GM20000 (cell line): ENCODE results near the gene WFDC6.
"Not testable (repeated sequence)": the region's sequence is repeated elsewhere in the genome, so short reads cannot be mapped to it uniquely, and the experiment has no call there.

Experiments used
- DNase-seq: peaks from one replicate; pipeline ENCODE4 v3.0.0; 2012; ENCODE audit warnings: low spot score
- TF ChIP-seq, protein P1 (sequence below): IDR thresholded peaks from 2 replicates; pipeline ENCODE4 v1.5.1; 2012; ENCODE audit warnings: mild to moderate bottlenecking, control low read depth; ENCODE audit errors: extremely low read depth, missing control alignments

WFDC6 gene

GRCh38 chr20:45539382-45539781 lies at the start of gene WFDC6:
WFDC6 (minus strand) TSS chr20:45539482; CDS start chr20:45539407, 75 bp downstream.
- TF ChIP-seq, protein P1, sequence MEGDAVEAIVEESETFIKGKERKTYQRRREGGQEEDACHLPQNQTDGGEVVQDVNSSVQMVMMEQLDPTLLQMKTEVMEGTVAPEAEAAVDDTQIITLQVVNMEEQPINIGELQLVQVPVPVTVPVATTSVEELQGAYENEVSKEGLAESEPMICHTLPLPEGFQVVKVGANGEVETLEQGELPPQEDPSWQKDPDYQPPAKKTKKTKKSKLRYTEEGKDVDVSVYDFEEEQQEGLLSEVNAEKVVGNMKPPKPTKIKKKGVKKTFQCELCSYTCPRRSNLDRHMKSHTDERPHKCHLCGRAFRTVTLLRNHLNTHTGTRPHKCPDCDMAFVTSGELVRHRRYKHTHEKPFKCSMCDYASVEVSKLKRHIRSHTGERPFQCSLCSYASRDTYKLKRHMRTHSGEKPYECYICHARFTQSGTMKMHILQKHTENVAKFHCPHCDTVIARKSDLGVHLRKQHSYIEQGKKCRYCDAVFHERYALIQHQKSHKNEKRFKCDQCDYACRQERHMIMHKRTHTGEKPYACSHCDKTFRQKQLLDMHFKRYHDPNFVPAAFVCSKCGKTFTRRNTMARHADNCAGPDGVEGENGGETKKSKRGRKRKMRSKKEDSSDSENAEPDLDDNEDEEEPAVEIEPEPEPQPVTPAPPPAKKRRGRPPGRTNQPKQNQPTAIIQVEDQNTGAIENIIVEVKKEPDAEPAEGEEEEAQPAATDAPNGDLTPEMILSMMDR = no peak
- no peak for DNase-seq

GRCh38 chr20:45588800-45589199 lies 49.5 kb upstream of the WFDC6 start:
- TF ChIP-seq, protein P1 = no peak
- no peak for DNase-seq

DNA sequence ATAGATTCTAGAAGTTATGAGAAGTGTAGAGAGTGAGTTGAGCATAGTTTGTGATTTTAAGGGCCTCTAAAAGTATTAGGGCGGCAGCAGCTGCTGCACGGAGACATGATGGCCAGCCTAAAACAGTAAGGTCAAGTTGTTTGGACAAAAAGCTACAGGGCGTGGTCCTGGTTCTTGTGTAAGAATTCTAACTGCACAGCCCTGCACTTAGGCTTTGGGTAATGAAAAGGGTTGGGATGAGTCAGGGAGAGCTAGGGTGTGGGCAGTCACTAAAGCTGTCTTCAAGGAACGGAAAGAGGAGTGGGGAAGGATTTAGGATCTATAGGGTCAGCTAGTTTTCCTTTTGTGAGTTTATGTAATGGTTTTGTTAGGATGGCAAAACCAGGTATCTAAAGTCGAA lies 46.7 kb upstream of the WFDC6 start:
- DNase-seq = not testable (repeated sequence)

DNA sequence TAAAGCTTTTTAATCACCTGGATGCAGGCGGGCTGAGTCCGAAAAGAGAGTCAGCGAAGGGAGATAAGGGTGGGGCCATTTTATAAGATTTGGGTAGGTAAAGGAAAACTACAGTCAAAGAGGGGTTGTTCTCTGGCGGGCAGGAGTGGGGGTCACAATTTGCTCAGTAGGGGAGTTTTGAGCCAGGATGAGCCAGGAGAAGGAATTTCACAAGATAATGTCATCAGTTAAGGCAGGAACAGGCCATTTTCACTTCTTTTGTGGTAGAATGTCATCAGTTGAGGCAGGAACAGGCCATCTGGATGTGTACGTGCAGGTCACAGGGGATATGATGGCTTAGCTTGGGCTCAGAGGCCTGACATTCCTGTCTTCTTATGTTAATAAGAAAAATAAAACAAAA lies 45.0 kb upstream of the WFDC6 start:
- DNase-seq = not testable (repeated sequence)

- TF ChIP-seq, protein P1 = no peak
- DNase-seq = no peak
Observed at GRCh38 chr20:45583502-45583901, 44.2 kb upstream of the WFDC6 start.

GRCh38 chr20:45581702-45582101 lies 42.4 kb upstream of the WFDC6 start:
- TF ChIP-seq, protein P1 = no peak
- DNase-seq = no peak

DNA sequence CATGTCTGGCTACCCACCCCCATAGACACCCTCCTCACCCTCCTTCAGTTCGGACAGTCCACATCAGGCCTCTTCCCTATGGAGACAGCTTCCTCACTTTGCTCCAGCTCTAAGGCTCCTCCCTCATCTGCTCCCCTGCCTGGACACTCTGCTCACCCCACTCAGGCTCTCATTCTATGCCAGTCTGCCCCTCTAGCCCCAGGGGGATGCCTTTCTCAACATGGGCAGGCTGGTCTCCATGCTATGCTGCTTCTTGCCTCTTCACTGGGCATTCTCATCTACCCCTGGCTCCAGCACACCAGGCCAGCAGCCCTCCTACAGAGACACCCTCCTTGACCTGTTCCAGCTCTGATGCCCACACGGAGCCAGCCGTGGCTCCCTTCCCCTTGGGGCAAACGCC lies 39.9 kb upstream of the WFDC6 start, which contains the start of gene WFDC8:
TSS of gene WFDC8 (minus strand) at position 101 of the 400 bp plus-strand sequence. CDS start at position 64, 37 bp downstream.
- TF ChIP-seq, protein P1 = no peak
- no peak for DNase-seq

DNA sequence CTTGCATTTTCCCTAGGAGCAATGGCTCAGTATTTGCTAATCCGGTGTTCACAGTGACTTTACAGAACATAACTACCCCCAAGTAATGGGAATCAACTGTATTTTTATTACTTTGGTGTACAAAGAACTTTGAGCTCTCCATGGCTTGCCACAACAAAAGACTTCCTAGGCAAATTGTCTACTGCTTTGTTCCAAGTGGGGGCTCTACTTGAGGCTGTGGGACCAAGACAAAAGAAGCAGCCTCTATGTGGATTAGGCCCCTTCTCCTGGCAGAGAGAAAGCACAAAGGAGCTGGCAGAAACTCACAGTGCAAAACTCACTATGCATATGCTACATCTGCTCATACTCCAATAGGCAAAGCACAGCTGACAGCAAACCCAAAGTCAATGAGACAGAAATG lies 38.9 kb upstream of the WFDC6 start:
- no peak for DNase-seq
- TF ChIP-seq, protein P1 = no peak

DNA sequence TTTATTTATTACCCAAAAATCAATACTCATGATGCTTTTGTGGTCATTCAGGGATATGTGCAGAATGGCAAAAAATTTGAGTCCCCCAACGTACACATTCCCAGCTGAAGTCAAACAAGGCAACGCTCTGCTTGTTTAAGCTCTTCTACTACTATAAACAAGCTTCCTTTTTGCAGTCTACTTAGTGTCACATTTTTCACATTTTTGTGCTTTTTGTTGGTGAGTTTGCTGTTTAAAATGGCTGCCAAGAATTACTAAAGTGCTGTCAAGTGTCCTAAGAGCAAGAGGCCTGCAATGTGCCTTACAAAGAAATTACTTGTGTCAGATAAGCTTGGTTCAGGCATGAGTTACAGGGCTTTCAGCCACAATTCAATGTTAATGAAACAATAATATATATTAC lies 37.7 kb upstream of the WFDC6 start:
- DNase-seq = no peak
- TF ChIP-seq, protein P1 = no peak
